Vagina (tissue), 2 donors: ENCODE measurements around the gene SLC19A1. TPM values are rescaled to one million over a fixed set of nuclear protein-coding genes. Genes with fewer than 3 reads are reported as not detected.

Source experiments
- DNase-seq, 2 donors: peaks; one replicate each; pipeline ENCODE4 v3.0.0-alpha.2; 2017; ENCODE audit errors: extremely low spot score in 2 of 2
- H3K27ac ChIP-seq: fragments of 200-600 bp; sonication (generic); one replicate; pipeline ENCODE4 v1.5.1; 2019
- H3K27me3 ChIP-seq: fragments of 200-600 bp; sonication (generic); one replicate; pipeline ENCODE4 v1.5.1; 2019
- H3K36me3 ChIP-seq, 2 donors: fragments of 200-600 bp; sonication (generic); one replicate each; pipeline ENCODE4 v1.5.1; 2017 to 2019
- H3K4me1 ChIP-seq: fragments of 200-600 bp; sonication (generic); one replicate; pipeline ENCODE4 v1.5.1; 2019
- H3K4me3 ChIP-seq, 2 donors: fragments of 200-600 bp; sonication (generic); 1 replicate in 1 of 2; 2 replicates in 1 of 2; pipeline ENCODE4 v1.5.1; 2016 to 2019
- H3K9me3 ChIP-seq: fragments of 200-600 bp; sonication (generic); one replicate; pipeline ENCODE4 v1.5.1; 2019
- POLR2A ChIP-seq, 2 donors: fragments of 450-650 bp; IDR thresholded peaks; one replicate each; pipeline ENCODE4 v1.6.1; 2017; ENCODE audit warnings: antibody characterized with exemption in 2 of 2, mild to moderate bottlenecking in 2 of 2, moderate library complexity in 2 of 2
- POLR2AphosphoS5 ChIP-seq, 2 donors: sonication (generic); formaldehyde crosslinking; IDR thresholded peaks; one replicate each; pipeline ENCODE4 v1.9.0; 2017; ENCODE audit warnings: antibody characterized with exemption in 2 of 2, mild to moderate bottlenecking in 2 of 2, low read depth in 1 of 2; ENCODE audit not compliant: insufficient read depth in 1 of 2
- intact Hi-C: fragments of 100-400 bp; cut with DNase I; formaldehyde crosslinking; loops from one replicate; pipeline ENCODE4 v1.15.1; 2023
- total RNA-seq: library from RNA; depleted of rRNA; stranded (reverse); fragments of >200 nt; gene quantifications from one replicate; pipeline ENCODE4 v1.2.3, GENCODE V29; 2016
- TF ChIP-seq, protein P1 (sequence below), 3 experiments: fragments of 450-650 bp in 2 of 3; fragments of 200-600 bp in 1 of 3; sonication (generic) in 1 of 3; IDR thresholded peaks; one replicate each; pipeline ENCODE4 v1.5.1; 2017 to 2019; ENCODE audit warnings: antibody characterized with exemption in 3 of 3, mild to moderate bottlenecking in 2 of 3, moderate library complexity in 2 of 3

The SLC19A1 gene
- total RNA-seq, 1 donor from 2014 or later = 4.9 TPM

DNA sequence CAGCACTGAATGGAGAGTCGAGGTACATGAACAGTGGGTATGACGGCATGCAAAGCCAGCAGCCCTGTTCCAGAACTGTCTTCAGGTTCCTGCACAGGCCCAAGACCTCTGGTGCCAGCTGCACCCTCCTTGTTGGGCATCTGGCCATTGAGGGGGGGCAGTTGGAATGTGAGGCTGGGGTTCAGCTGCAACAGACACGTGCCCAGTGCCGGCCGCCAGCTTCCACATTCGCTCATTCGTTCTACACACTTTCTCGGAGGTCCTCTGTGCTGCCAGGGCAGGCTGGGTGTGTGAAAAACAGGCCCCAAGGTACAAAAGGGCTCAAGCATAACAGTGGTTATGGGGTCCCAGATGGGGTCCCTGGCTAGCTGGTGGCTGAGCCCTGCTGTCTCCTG lies 37.9 kb upstream of the SLC19A1 start:
- Histone ChIP-seq H3K36me3 (no peaks in the 10 kb centered on the region), H3K27me3 (no peaks in the 10 kb centered on the region), H3K4me3 (no peak overlapping the region), H3K27ac (no peak overlapping the region), H3K4me1 (no peaks in the 10 kb centered on the region), H3K9me3 (no peaks in the 10 kb centered on the region)
- intact Hi-C loops = no loop called here
- no peak for TF ChIP-seq POLR2A (IDR thresholded peaks at IDR 0.05)
- no peak for TF ChIP-seq POLR2AphosphoS5 (IDR thresholded peaks at IDR 0.05; ENCODE audit: insufficient read depth in 1 of 2, low read depth in 1 of 2)
- TF ChIP-seq, protein P1, sequence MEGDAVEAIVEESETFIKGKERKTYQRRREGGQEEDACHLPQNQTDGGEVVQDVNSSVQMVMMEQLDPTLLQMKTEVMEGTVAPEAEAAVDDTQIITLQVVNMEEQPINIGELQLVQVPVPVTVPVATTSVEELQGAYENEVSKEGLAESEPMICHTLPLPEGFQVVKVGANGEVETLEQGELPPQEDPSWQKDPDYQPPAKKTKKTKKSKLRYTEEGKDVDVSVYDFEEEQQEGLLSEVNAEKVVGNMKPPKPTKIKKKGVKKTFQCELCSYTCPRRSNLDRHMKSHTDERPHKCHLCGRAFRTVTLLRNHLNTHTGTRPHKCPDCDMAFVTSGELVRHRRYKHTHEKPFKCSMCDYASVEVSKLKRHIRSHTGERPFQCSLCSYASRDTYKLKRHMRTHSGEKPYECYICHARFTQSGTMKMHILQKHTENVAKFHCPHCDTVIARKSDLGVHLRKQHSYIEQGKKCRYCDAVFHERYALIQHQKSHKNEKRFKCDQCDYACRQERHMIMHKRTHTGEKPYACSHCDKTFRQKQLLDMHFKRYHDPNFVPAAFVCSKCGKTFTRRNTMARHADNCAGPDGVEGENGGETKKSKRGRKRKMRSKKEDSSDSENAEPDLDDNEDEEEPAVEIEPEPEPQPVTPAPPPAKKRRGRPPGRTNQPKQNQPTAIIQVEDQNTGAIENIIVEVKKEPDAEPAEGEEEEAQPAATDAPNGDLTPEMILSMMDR (IDR thresholded peaks at IDR 0.05) = no peak
- DNase-seq = no peak

DNA sequence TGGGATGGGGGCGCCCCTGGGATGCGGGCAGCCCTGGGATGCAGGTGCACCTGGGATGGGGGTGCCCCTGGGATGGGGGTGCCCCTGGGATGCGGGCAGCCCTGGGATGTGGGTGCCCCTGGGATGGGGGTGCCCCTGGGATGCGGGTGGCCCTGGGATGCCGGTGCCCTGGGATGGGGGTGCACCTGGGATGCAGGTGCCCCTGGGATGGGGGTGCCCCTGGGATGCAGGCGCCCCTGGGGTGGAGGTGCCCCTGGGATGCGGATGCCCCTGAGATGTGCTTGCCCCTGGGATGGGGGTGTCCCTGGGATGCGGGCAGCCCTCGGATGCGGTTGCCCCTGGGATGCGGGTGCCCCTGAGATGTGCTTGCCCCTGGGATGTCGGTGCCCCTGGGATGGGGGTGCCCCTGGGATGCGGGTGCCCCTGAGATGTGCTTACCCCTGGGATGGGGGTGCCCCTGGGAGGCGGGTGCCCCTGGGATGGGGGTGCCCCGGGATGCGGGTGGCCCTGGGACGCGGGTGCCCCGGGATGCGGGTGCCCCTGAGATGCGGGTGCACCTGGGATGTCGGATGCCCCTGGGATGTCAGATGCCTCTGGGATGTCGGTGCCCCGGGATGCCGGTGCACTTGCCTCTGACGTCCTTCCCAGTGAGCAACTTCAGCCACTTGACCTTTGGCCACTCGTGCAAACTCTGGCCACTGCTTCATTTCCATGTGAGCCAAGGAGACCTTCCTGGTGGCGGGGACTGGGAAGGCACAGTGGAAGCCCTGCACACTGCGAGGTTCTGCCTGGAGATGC lies 37.3 kb upstream of the SLC19A1 start:
- Histone ChIP-seq H3K27me3 (no peaks in the 10 kb centered on the region), H3K4me1 (no peaks in the 10 kb centered on the region)
- DNase-seq = no peak

DNA sequence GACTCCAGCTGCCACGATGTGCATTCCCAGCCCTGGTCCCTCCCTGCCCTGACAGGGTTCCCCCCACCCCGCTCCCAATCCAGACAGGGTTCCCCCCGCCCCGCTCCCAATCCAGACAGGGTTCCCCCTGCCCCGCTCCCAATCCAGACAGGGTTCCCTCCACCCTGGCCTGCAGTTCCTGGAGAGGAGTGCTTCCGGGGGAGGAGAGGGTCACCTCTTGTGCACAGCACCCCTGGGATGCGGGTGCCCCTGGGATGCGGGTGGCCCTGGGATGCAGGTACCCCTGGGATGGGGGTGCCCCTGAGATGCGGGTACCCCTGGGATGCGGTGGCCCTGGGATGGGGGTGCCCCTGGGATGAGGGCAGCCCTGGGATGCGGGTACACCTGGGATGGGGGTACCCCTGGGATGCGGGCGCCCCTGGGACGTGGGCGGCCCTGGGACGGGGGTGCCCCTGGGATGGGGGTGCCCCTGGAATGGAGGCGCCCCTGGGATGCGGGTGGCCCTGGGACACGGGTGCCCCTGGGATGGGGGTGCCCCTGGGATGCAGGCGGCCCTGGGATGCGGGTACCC lies 36.7 kb upstream of the SLC19A1 start:
- no peaks in the 10 kb centered on the region for H3K4me1 ChIP-seq
- TF ChIP-seq POLR2AphosphoS5 (IDR thresholded peaks at IDR 0.05; ENCODE audit: insufficient read depth in 1 of 2, low read depth in 1 of 2) (no peak), POLR2A (IDR thresholded peaks at IDR 0.05) (no peak)
- TF ChIP-seq, protein P1 (IDR thresholded peaks at IDR 0.05) = no peak
- no peaks in the 10 kb centered on the region for H3K9me3 ChIP-seq
- intact Hi-C loops = no loop called here
- no peaks in the 10 kb centered on the region for H3K27me3 ChIP-seq
- H3K27ac ChIP-seq = no peak overlapping the region
- no peak overlapping the region for H3K4me3 ChIP-seq
- H3K36me3 ChIP-seq = no peaks in the 10 kb centered on the region
- DNase-seq = no peak

More for the DNA sequence above, 37.3 kb upstream of the SLC19A1 start:
- Histone ChIP-seq H3K4me3 (no peak overlapping the region), H3K27ac (no peak overlapping the region), H3K9me3 (no peaks in the 10 kb centered on the region), H3K36me3 (no peaks in the 10 kb centered on the region)
- intact Hi-C loops = no loop called here
- TF ChIP-seq, protein P1 (IDR thresholded peaks at IDR 0.05) = no peak
- TF ChIP-seq POLR2AphosphoS5 (IDR thresholded peaks at IDR 0.05; ENCODE audit: insufficient read depth in 1 of 2, low read depth in 1 of 2) (no peak), POLR2A (IDR thresholded peaks at IDR 0.05) (no peak)

DNA sequence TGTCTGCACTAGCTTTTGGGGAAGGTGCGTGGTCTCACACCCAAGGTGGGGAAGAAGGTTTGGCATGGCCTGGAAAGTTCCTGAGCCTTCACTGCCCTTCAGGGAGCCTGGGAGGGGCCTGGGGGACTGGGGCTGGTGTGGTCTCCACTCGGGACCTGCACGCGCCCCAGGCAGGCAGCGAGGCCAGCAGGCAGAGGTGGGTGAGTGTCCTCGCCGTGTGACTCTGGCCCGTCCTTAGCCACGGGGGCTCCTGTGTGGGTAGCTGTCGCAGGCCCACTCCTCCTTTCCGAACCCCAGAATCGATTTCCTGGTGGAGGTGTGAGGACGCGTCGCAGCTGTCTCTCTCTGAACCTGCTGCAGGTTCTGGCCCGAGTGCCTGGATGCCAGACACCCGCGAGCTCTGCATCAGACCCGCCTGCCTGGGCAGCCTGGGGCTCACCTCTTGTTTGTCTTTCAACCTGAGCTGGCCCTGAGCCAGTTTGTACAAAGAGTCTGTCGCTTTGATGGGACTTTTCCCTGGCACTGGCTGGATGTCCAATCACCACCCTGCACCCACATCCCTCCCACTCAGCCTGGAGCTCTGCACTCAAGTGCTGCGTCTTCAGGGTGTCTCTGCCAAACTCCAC lies 36.0 kb upstream of the SLC19A1 start:
- H3K27ac ChIP-seq = no peak overlapping the region
- no peaks in the 10 kb centered on the region for H3K27me3 ChIP-seq
- H3K9me3 ChIP-seq = no peaks in the 10 kb centered on the region
- TF ChIP-seq, protein P1 (IDR thresholded peaks at IDR 0.05) = no peak
- no peak for TF ChIP-seq POLR2AphosphoS5 (IDR thresholded peaks at IDR 0.05; ENCODE audit: insufficient read depth in 1 of 2, low read depth in 1 of 2)
- TF ChIP-seq POLR2A (IDR thresholded peaks at IDR 0.05) = no peak
- no peaks in the 10 kb centered on the region for H3K4me1 ChIP-seq
- H3K36me3 ChIP-seq = no peaks in the 10 kb centered on the region
- DNase-seq = no peak
- intact Hi-C loops = no loop called here
- H3K4me3 ChIP-seq = no peak overlapping the region

DNA sequence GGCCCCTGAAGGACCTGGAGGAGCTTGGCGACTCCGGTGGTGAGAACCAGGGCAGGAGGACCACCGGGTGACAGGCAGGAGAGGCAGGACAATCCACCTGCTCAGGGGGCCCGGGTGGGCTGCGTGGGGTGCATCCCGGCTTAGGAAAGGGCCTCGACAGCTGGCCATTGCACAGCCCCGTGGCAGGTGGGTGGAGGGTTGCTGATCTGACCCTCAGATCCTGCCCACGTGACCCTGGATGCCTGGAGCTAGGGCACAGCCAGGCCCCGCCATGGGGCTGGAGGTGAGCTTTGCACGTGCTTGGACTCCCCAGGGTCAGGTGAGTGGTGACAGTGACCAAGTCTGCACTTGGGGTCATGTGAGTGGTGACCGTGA lies 35.5 kb upstream of the SLC19A1 start:
- no peaks in the 10 kb centered on the region for H3K9me3 ChIP-seq
- no peaks in the 10 kb centered on the region for H3K4me1 ChIP-seq
- no peaks in the 10 kb centered on the region for H3K27me3 ChIP-seq
- H3K27ac ChIP-seq = no peak overlapping the region
- no peak overlapping the region for H3K4me3 ChIP-seq
- intact Hi-C loops = no loop called here
- no peak for DNase-seq
- no peaks in the 10 kb centered on the region for H3K36me3 ChIP-seq
- no peak for TF ChIP-seq POLR2A (IDR thresholded peaks at IDR 0.05)
- TF ChIP-seq, protein P1 (IDR thresholded peaks at IDR 0.05) = no peak
- no peak for TF ChIP-seq POLR2AphosphoS5 (IDR thresholded peaks at IDR 0.05; ENCODE audit: insufficient read depth in 1 of 2, low read depth in 1 of 2)
